SU-DHL-6 (cell line): ENCODE results near the gene XYLT1.

Experiments
- EZH2phosphoT487 ChIP-seq: fragments of 200-600 bp; sonication (generic), shearing (Covaris generic); conservative IDR thresholded peaks from 2 replicates; pipeline ENCODE4 v1.6.1; 2018; ENCODE audit warnings: mild to moderate bottlenecking, antibody characterized with exemption, low read length, moderate library complexity, mixed read lengths
- TF ChIP-seq, protein P1 (sequence below): fragments of 200-600 bp; sonication (generic); IDR thresholded peaks from one replicate; pipeline ENCODE4 v1.5.1; 2017; ENCODE audit warnings: antibody characterized with exemption, mild to moderate bottlenecking, low read length, moderate library complexity; ENCODE audit not compliant: insufficient read depth, poor library complexity, severe bottlenecking

- TF ChIP-seq, protein P1, sequence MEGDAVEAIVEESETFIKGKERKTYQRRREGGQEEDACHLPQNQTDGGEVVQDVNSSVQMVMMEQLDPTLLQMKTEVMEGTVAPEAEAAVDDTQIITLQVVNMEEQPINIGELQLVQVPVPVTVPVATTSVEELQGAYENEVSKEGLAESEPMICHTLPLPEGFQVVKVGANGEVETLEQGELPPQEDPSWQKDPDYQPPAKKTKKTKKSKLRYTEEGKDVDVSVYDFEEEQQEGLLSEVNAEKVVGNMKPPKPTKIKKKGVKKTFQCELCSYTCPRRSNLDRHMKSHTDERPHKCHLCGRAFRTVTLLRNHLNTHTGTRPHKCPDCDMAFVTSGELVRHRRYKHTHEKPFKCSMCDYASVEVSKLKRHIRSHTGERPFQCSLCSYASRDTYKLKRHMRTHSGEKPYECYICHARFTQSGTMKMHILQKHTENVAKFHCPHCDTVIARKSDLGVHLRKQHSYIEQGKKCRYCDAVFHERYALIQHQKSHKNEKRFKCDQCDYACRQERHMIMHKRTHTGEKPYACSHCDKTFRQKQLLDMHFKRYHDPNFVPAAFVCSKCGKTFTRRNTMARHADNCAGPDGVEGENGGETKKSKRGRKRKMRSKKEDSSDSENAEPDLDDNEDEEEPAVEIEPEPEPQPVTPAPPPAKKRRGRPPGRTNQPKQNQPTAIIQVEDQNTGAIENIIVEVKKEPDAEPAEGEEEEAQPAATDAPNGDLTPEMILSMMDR, result no peak
- TF ChIP-seq EZH2phosphoT487, result no peak
These were observed 97.2 kb downstream of the XYLT1 start for GRCh38 chr16:17373533-17373932.
